H1 (cell line): ENCODE data around the gene RP9. TPM values are rescaled to one million over a fixed set of nuclear protein-coding genes. Genes with fewer than 3 reads are reported as not detected.

Source experiments
- CTCF ChIA-PET: fragments of 300-600 bp; sonication (Branson Sonifier 250); formaldehyde crosslinking; loops from one replicate; lab custom pipeline; 2021; ENCODE audit not compliant: partially characterized antibody; lab: Charles Lee
- POLR2A ChIA-PET: fragments of 300-600 bp; sonication (Branson Sonifier 250); formaldehyde crosslinking; loops from one replicate; lab custom pipeline; 2021; ENCODE audit warnings: inconsistent platforms; ENCODE audit not compliant: partially characterized antibody; lab: Charles Lee
- DNase-seq, 2 experiments: peaks; one replicate each; pipeline versions ENCODE4 v3.0.0 to v3.0.0-alpha.2; 2010 to 2022; ENCODE audit warnings: low spot score in 2 of 2, low read depth in 1 of 2, mixed read lengths in 1 of 2
- FAIRE-seq: peaks from 2 replicates; lab custom pipeline; 2011; peaks lifted over from hg19 to GRCh38; lab: Jason Lieb, UNC
- H2AFZ ChIP-seq: 2 replicates; pipeline ENCODE4 v1.8.1; 2012; ENCODE audit warnings: low read length, inconsistent platforms
- H2AK5ac ChIP-seq: 2 replicates; pipeline ENCODE4 v1.6.1; 2013; ENCODE audit warnings: low read depth, low read length
- H2BK120ac ChIP-seq: replicated peaks from 2 replicates; pipeline ENCODE3; 2013; ENCODE audit warnings: low read depth, low read length, inconsistent platforms
- H2BK12ac ChIP-seq: 2 replicates; pipeline ENCODE4 v1.6.1; 2013; ENCODE audit warnings: low read depth, low read length
- H2BK15ac ChIP-seq: 2 replicates; pipeline ENCODE4 v1.6.1; 2013; ENCODE audit warnings: low read length
- H2BK20ac ChIP-seq: 2 replicates; pipeline ENCODE4 v1.6.1; 2013; ENCODE audit warnings: low read length
- H2BK5ac ChIP-seq: 2 replicates; pipeline ENCODE4 v1.6.1; 2013; ENCODE audit warnings: low read depth, low read length
- H3K14ac ChIP-seq: 2 replicates; pipeline ENCODE4 v1.6.1; 2013; ENCODE audit warnings: inconsistent platforms; ENCODE audit not compliant: insufficient read length
- H3K18ac ChIP-seq: 2 replicates; pipeline ENCODE4 v1.6.1; 2013; ENCODE audit warnings: low read length; ENCODE audit errors: extremely low read depth
- H3K23ac ChIP-seq: 2 replicates; pipeline ENCODE4 v1.6.1; 2013; ENCODE audit warnings: inconsistent platforms; ENCODE audit not compliant: insufficient read length
- H3K23me2 ChIP-seq: 2 replicates; pipeline ENCODE4 v1.6.1; 2013; ENCODE audit warnings: low read depth, low read length
- H3K27ac ChIP-seq: 2 replicates; pipeline ENCODE4 v1.6.1; 2011; ENCODE audit warnings: low read depth, low read length, inconsistent platforms
- H3K27me3 ChIP-seq, 4 experiments: replicated peaks in 1 of 4; 1 replicate in 1 of 4; 2 replicates in 3 of 4; pipeline versions ENCODE4 v1.6.1 to v1.8.1; 2011 to 2013; ENCODE audit warnings: low read length in 3 of 4, mild to moderate bottlenecking in 3 of 4, inconsistent platforms in 2 of 4, mixed read lengths in 2 of 4, moderate library complexity in 1 of 4; ENCODE audit not compliant: control insufficient read depth in 3 of 4, insufficient read depth in 3 of 4; ENCODE audit errors: extremely low read depth in 1 of 4
- H3K36me3 ChIP-seq, 4 experiments: 2 replicates each; pipeline versions ENCODE4 v1.6.1 to v1.8.1; 2011 to 2013; ENCODE audit warnings: mild to moderate bottlenecking in 4 of 4, low read length in 3 of 4, moderate library complexity in 2 of 4, control low read depth in 1 of 4, inconsistent platforms in 1 of 4; ENCODE audit not compliant: insufficient read depth in 4 of 4, control insufficient read depth in 2 of 4
- H3K4ac ChIP-seq: replicated peaks from 2 replicates; pipeline ENCODE3; 2013; ENCODE audit warnings: low read length, low read depth, mixed read lengths, inconsistent platforms; ENCODE audit not compliant: insufficient read length
- H3K4me1 ChIP-seq, 4 experiments: replicated peaks in 1 of 4; 1 replicate in 1 of 4; 2 replicates in 3 of 4; pipeline versions ENCODE4 v1.6.1 to v1.8.1; 2011 to 2013; ENCODE audit warnings: low read length in 3 of 4, inconsistent platforms in 2 of 4, mixed read lengths in 1 of 4; ENCODE audit not compliant: insufficient read depth in 4 of 4, control insufficient read depth in 3 of 4
- H3K4me2 ChIP-seq, 2 experiments: 2 replicates each; pipeline versions ENCODE4 v1.6.1 to v1.8.1; 2011 to 2013; ENCODE audit warnings: low read depth in 2 of 2, low read length in 2 of 2, control low read depth in 1 of 2, inconsistent platforms in 1 of 2, mild to moderate bottlenecking in 1 of 2; ENCODE audit not compliant: insufficient read depth in 1 of 2
- H3K4me3 ChIP-seq, 4 experiments: fragments of 200-600, 300-600 bp in 1 of 4; sonication (generic), shearing (Covaris generic), sonication (Bioruptor Twin) in 1 of 4; 2 replicates each; pipeline versions ENCODE4 v1.5.1 to v1.8.1; 2011 to 2016; ENCODE audit warnings: low read length in 4 of 4, low read depth in 3 of 4, control low read depth in 2 of 4, inconsistent platforms in 2 of 4, mild to moderate bottlenecking in 2 of 4, mixed read lengths in 1 of 4, moderate library complexity in 1 of 4; ENCODE audit not compliant: insufficient read depth in 2 of 4; ENCODE audit errors: extremely low read depth in 1 of 4
- H3K56ac ChIP-seq: replicated peaks from 2 replicates; pipeline ENCODE3; 2013; ENCODE audit warnings: low read depth, mild to moderate bottlenecking, mixed read lengths, low read length, inconsistent platforms; ENCODE audit not compliant: insufficient read length
- H3K79me1 ChIP-seq: 2 replicates; pipeline ENCODE4 v1.6.1; 2013; ENCODE audit warnings: low read depth, low read length, control low read depth
- H3K79me2 ChIP-seq, 2 experiments: 2 replicates each; pipeline versions ENCODE4 v1.6.1 to v1.8.1; 2012 to 2013; ENCODE audit warnings: low read length in 2 of 2, mild to moderate bottlenecking in 2 of 2, inconsistent platforms in 1 of 2; ENCODE audit not compliant: insufficient read depth in 2 of 2, control insufficient read depth in 1 of 2
- H3K9ac ChIP-seq, 4 experiments: replicated peaks in 1 of 4; 1 replicate in 1 of 4; 2 replicates in 3 of 4; pipeline versions ENCODE4 v1.6.1 to v1.8.1; 2011 to 2013; ENCODE audit warnings: low read depth in 3 of 4, low read length in 3 of 4, control low read depth in 2 of 4, mild to moderate bottlenecking in 2 of 4, moderate library complexity in 2 of 4, inconsistent platforms in 1 of 4; ENCODE audit errors: extremely low read depth in 1 of 4
- H3K9me3 ChIP-seq, 2 experiments: 2 replicates each; pipeline versions ENCODE4 v1.6.1 to v1.8.1; 2012 to 2013; ENCODE audit warnings: mild to moderate bottlenecking in 2 of 2, moderate library complexity in 2 of 2, control low read depth in 1 of 2, inconsistent platforms in 1 of 2, low read depth in 1 of 2, low read length in 1 of 2, mixed read lengths in 1 of 2; ENCODE audit not compliant: insufficient read depth in 2 of 2
- H4K20me1 ChIP-seq, 2 experiments: replicated peaks in 1 of 2; 2 replicates each; pipeline versions ENCODE3 to v1.8.1; 2011 to 2013; ENCODE audit warnings: inconsistent platforms in 2 of 2, low read length in 2 of 2, mild to moderate bottlenecking in 1 of 2; ENCODE audit not compliant: insufficient read depth in 2 of 2, control insufficient read depth in 1 of 2
- H4K5ac ChIP-seq: 2 replicates; pipeline ENCODE4 v1.6.1; 2013; ENCODE audit warnings: low read length, low read depth, mixed read lengths, inconsistent platforms; ENCODE audit not compliant: insufficient read length
- H4K8ac ChIP-seq: 2 replicates; pipeline ENCODE4 v1.8.0; 2013; ENCODE audit warnings: mild to moderate bottlenecking, moderate library complexity, low read length, inconsistent platforms; ENCODE audit not compliant: insufficient read depth; ENCODE audit errors: extremely low read depth
- H4K91ac ChIP-seq: replicated peaks from 2 replicates; pipeline ENCODE3; 2013; ENCODE audit warnings: low read length, mixed read lengths, inconsistent platforms; ENCODE audit not compliant: insufficient read length
- ATF2 ChIP-seq: IDR thresholded peaks from 2 replicates; pipeline ENCODE4 v1.6.1; 2012; ENCODE audit warnings: low read length, inconsistent platforms
- CTBP2 ChIP-seq: IDR thresholded peaks from 2 replicates; pipeline ENCODE4 v1.7.0; 2011; ENCODE audit warnings: borderline replicate concordance, mild to moderate bottlenecking, moderate library complexity, mixed read lengths, low read length; ENCODE audit not compliant: insufficient read depth, insufficient read length
- GABPA ChIP-seq: IDR thresholded peaks from 2 replicates; pipeline ENCODE4 v1.6.1; 2011; ENCODE audit warnings: mild to moderate bottlenecking, low read length, moderate library complexity, borderline replicate concordance; ENCODE audit not compliant: insufficient read depth
- HDAC6 ChIP-seq: IDR thresholded peaks from one replicate; pipeline ENCODE4 v1.7.1; 2012; ENCODE audit warnings: low read depth, mild to moderate bottlenecking, inconsistent platforms, low read length, moderate library complexity
- JUN ChIP-seq: IDR thresholded peaks from 2 replicates; pipeline ENCODE4 v1.6.1; 2011; ENCODE audit warnings: low read depth, mild to moderate bottlenecking, improper control_type of control experiment, low read length
- POLR2AphosphoS5 ChIP-seq: IDR thresholded peaks from 2 replicates; pipeline ENCODE4 v1.6.1; 2011; ENCODE audit warnings: low read depth, low read length
- RBBP5 ChIP-seq: IDR thresholded peaks from 2 replicates; pipeline ENCODE4 v1.7.1; 2012; ENCODE audit warnings: low read depth, mild to moderate bottlenecking, inconsistent platforms, low read length, moderate library complexity, borderline replicate concordance
- SP2 ChIP-seq: IDR thresholded peaks from 2 replicates; pipeline ENCODE4 v1.6.1; 2012; ENCODE audit warnings: mild to moderate bottlenecking, low read length, inconsistent platforms
- SP4 ChIP-seq: IDR thresholded peaks from 2 replicates; pipeline ENCODE4 v1.6.1; 2012; ENCODE audit warnings: low read length, inconsistent platforms
- TAF1 ChIP-seq: IDR thresholded peaks from 2 replicates; pipeline ENCODE4 v1.6.1; 2011; ENCODE audit warnings: mild to moderate bottlenecking, low read depth, low read length
- USF2 ChIP-seq: IDR thresholded peaks from 2 replicates; pipeline ENCODE4 v1.6.1; 2011; ENCODE audit warnings: low read length, improper control_type of control experiment
- ZNF274 ChIP-seq: IDR thresholded peaks from 2 replicates; pipeline ENCODE4 v1.7.0; 2012; ENCODE audit warnings: low read length, borderline replicate concordance; ENCODE audit errors: extremely low read depth
- WGBS, 2 experiments: shearing (Covaris generic) in 1 of 2; methylation state at CpG; one replicate each; pipeline versions ENCODE4 v1.1.6 to v1.1.7; 2013 to 2015; ENCODE audit warnings: low lambda C conversion rate in 2 of 2, mixed read lengths in 2 of 2, inconsistent platforms in 1 of 2, low coverage in 1 of 2, missing lambda C conversion rate in 1 of 2; ENCODE audit not compliant: insufficient replicate concordance in 2 of 2, insufficient coverage in 1 of 2, insufficient read length in 1 of 2; ENCODE audit errors: extremely low coverage in 1 of 2, missing lambda C conversion rate in 1 of 2; 5-methylcytosine and 5-hydroxymethylcytosine counted together
- polyA plus RNA-seq, 7 experiments: library from polyadenylated mRNA; depleted of rRNA in 3 of 7; stranded (reverse) in 5 of 7; unstranded in 2 of 7; fragments of >200 nt in 5 of 7; fragments of 200-250 nt in 2 of 7; gene quantifications; 1 replicate in 5 of 7; 2 replicates in 1 of 7; 4 replicates in 1 of 7; pipeline versions ENCODE4 v1.2.1 to v1.2.3, GENCODE V29; 2011 to 2013; ENCODE audit warnings: missing spikeins in 2 of 7, mixed read lengths in 2 of 7
- total RNA-seq: library from RNA; stranded (reverse); fragmentation: NEBNext Ultra II Directional; extraction: Animal tissue kit (Norgen Biotek cat#: 25700); gene quantifications from 2 replicates; pipeline ENCODE4 v1.2.1, GENCODE V29; 2021

RP9 gene
- total and polyA plus RNA-seq, 2 of the 8 experiments (the other 6 are each of a cell fraction or from before 2014, with no cell fraction given), result 11.0 to 12.4 TPM

- no peak overlapping the region for H3K27ac ChIP-seq
- H4K5ac ChIP-seq, result no peak overlapping the region
- no peak overlapping the region for H2AFZ ChIP-seq
- H2BK15ac ChIP-seq, result no peak overlapping the region
- H3K4me3 ChIP-seq, result no peak overlapping the region
- no peak overlapping the region for H2BK120ac ChIP-seq
- no peak for DNase-seq
- H3K36me3 ChIP-seq, result no peaks in the 10 kb centered on the region
- H2BK5ac ChIP-seq, result no peak overlapping the region
- no peak overlapping the region for H3K56ac ChIP-seq
- H3K18ac ChIP-seq, result no peak overlapping the region
- H3K4me1 ChIP-seq, result no peaks in the 10 kb centered on the region
- H3K4me2 ChIP-seq, result no peak overlapping the region
- H2BK20ac ChIP-seq, result no peak overlapping the region
- 81% methylated on average over 1 of the region's 1 CpG; no CpG with 5 or more reads in 1 of the 2 experiments for WGBS, 2 experiments
- ChIA-PET CTCF (interaction anchor here (1.0 to 2.1 kb wide), 7 partner anchors 9 to 250 kb away, joined by 3 to 10 read pairs (median 4); no protein-coding TSS in a partner anchor), POLR2A (no interaction called here)
- no peak overlapping the region for H4K91ac ChIP-seq
- no peaks in the 10 kb centered on the region for H3K27me3 ChIP-seq
- H3K4ac ChIP-seq, result no peak overlapping the region
- H3K79me2 ChIP-seq, result peaks cover 0 to 81% of the 10 kb centered on the region in 2 experiments; a peak in 3 of 4 replicates
- H2BK12ac ChIP-seq, result no peak overlapping the region
- H3K14ac ChIP-seq, result no peak overlapping the region
- H3K79me1 ChIP-seq, result no peaks in the 10 kb centered on the region; the same call in 1 of the 2 replicates
- no peaks in the 10 kb centered on the region for H3K23me2 ChIP-seq
- no peak for FAIRE-seq
- H3K9ac ChIP-seq, result no peak overlapping the region
- no peak overlapping the region for H4K8ac ChIP-seq
- no peak overlapping the region for H2AK5ac ChIP-seq
- H3K9me3 ChIP-seq, result no peaks in the 10 kb centered on the region
- H4K20me1 ChIP-seq, result peaks cover 3 to 10% of the 10 kb centered on the region in 2 experiments
- H3K23ac ChIP-seq, result no peak overlapping the region
- TF ChIP-seq SP2 (no peak), ZNF274 (no peak), POLR2AphosphoS5 (no peak), GABPA (no peak), USF2 (no peak), SP4 (no peak), ATF2 (no peak), JUN (no peak), CTBP2 (no peak), RBBP5 (no peak), HDAC6 (no peak), TAF1 (no peak)
These were observed 60.5 kb downstream of the RP9 start for GRCh38 chr7:33048704-33049103.
